Rectal smooth muscle tissue (tissue), 1 donor: ENCODE data around the gene PHKB.

Experiments
- H3K27ac ChIP-seq: one replicate; pipeline ENCODE4 v1.7.0; 2013; ENCODE audit warnings: low read depth, low read length, inconsistent platforms
- H3K27me3 ChIP-seq: one replicate; pipeline ENCODE4 v1.7.0; 2013; ENCODE audit warnings: low read length; ENCODE audit not compliant: control insufficient read depth, insufficient read depth
- H3K36me3 ChIP-seq: one replicate; pipeline ENCODE4 v1.7.0; 2013; ENCODE audit warnings: low read length; ENCODE audit not compliant: control insufficient read depth, insufficient read depth
- H3K4me1 ChIP-seq: one replicate; pipeline ENCODE4 v1.7.0; 2013; ENCODE audit warnings: low read length; ENCODE audit not compliant: control insufficient read depth, insufficient read depth
- H3K4me3 ChIP-seq: one replicate; pipeline ENCODE4 v1.7.0; 2013; ENCODE audit warnings: low read length
- H3K9ac ChIP-seq: one replicate; pipeline ENCODE4 v1.7.0; 2013; ENCODE audit warnings: low read length

The PHKB gene

GRCh38 chr16:47722046-47722445 lies 260.9 kb downstream of the PHKB start:
- H3K9ac ChIP-seq, result no peak overlapping the region
- no peaks in the 10 kb centered on the region for H3K36me3 ChIP-seq
- H3K27me3 ChIP-seq, result no peaks in the 10 kb centered on the region
- no peak overlapping the region for H3K27ac ChIP-seq
- no peaks in the 10 kb centered on the region for H3K4me1 ChIP-seq
- no peak overlapping the region for H3K4me3 ChIP-seq

GRCh38 chr16:47724115-47724785 lies 263.1 kb downstream of the PHKB start:
- H3K36me3 ChIP-seq, result no peaks in the 10 kb centered on the region
- no peaks in the 10 kb centered on the region for H3K27me3 ChIP-seq
- H3K4me3 ChIP-seq, result no peak overlapping the region
- H3K4me1 ChIP-seq, result no peaks in the 10 kb centered on the region
- no peak overlapping the region for H3K27ac ChIP-seq
- no peak overlapping the region for H3K9ac ChIP-seq

GRCh38 chr16:47725188-47725695 lies 264.1 kb downstream of the PHKB start:
- no peaks in the 10 kb centered on the region for H3K27me3 ChIP-seq
- no peak overlapping the region for H3K9ac ChIP-seq
- no peak overlapping the region for H3K4me3 ChIP-seq
- H3K36me3 ChIP-seq, result no peaks in the 10 kb centered on the region
- no peak overlapping the region for H3K27ac ChIP-seq
- no peaks in the 10 kb centered on the region for H3K4me1 ChIP-seq

- Histone ChIP-seq H3K36me3 (no peaks in the 10 kb centered on the region), H3K27me3 (no peaks in the 10 kb centered on the region), H3K9ac (no peak overlapping the region), H3K27ac (no peak overlapping the region), H3K4me1 (no peaks in the 10 kb centered on the region), H3K4me3 (no peak overlapping the region)
Measured at GRCh38 chr16:47726031-47726675, 265.0 kb downstream of the PHKB start.

- no peaks in the 10 kb centered on the region for H3K36me3 ChIP-seq
Measured at GRCh38 chr16:47727131-47727530, 266.0 kb downstream of the PHKB start.

GRCh38 chr16:47728205-47728604 lies 267.1 kb downstream of the PHKB start:
- Histone ChIP-seq H3K4me1 (no peaks in the 10 kb centered on the region), H3K9ac (no peak overlapping the region), H3K36me3 (no peaks in the 10 kb centered on the region), H3K4me3 (no peak overlapping the region), H3K27ac (no peak overlapping the region), H3K27me3 (no peaks in the 10 kb centered on the region)

More at GRCh38 chr16:47727131-47727530, 266.0 kb downstream of the PHKB start:
- H3K27me3 ChIP-seq, result no peaks in the 10 kb centered on the region
- no peaks in the 10 kb centered on the region for H3K4me1 ChIP-seq
- no peak overlapping the region for H3K9ac ChIP-seq
- H3K27ac ChIP-seq, result no peak overlapping the region
- no peak overlapping the region for H3K4me3 ChIP-seq

- Histone ChIP-seq H3K4me3 (no peak overlapping the region), H3K27ac (no peak overlapping the region), H3K27me3 (no peaks in the 10 kb centered on the region), H3K4me1 (no peaks in the 10 kb centered on the region), H3K9ac (no peak overlapping the region), H3K36me3 (no peaks in the 10 kb centered on the region)
Measured at GRCh38 chr16:47729701-47730100, 268.6 kb downstream of the PHKB start.

GRCh38 chr16:47731252-47731651 lies 270.1 kb downstream of the PHKB start:
- Histone ChIP-seq H3K27me3 (no peaks in the 10 kb centered on the region), H3K4me1 (no peaks in the 10 kb centered on the region), H3K27ac (no peak overlapping the region), H3K4me3 (no peak overlapping the region), H3K9ac (no peak overlapping the region), H3K36me3 (no peaks in the 10 kb centered on the region)

GRCh38 chr16:47732122-47732521 lies 271.0 kb downstream of the PHKB start:
- no peak overlapping the region for H3K9ac ChIP-seq
- H3K27me3 ChIP-seq, result no peaks in the 10 kb centered on the region
- H3K4me1 ChIP-seq, result no peaks in the 10 kb centered on the region
- no peak overlapping the region for H3K27ac ChIP-seq
- no peak overlapping the region for H3K4me3 ChIP-seq
- no peaks in the 10 kb centered on the region for H3K36me3 ChIP-seq

- H3K9ac ChIP-seq, result no peak overlapping the region
- H3K36me3 ChIP-seq, result no peaks in the 10 kb centered on the region
- H3K4me1 ChIP-seq, result no peaks in the 10 kb centered on the region
- H3K27ac ChIP-seq, result no peak overlapping the region
- H3K4me3 ChIP-seq, result no peak overlapping the region
- H3K27me3 ChIP-seq, result no peaks in the 10 kb centered on the region
Measured at GRCh38 chr16:47732523-47733111, 271.5 kb downstream of the PHKB start.

- Histone ChIP-seq H3K9ac (no peak overlapping the region), H3K4me1 (no peaks in the 10 kb centered on the region), H3K27me3 (no peaks in the 10 kb centered on the region), H3K36me3 (no peaks in the 10 kb centered on the region), H3K27ac (no peak overlapping the region), H3K4me3 (no peak overlapping the region)
Measured at GRCh38 chr16:47734081-47734857, 273.1 kb downstream of the PHKB start.

GRCh38 chr16:47734987-47735594 lies 274.0 kb downstream of the PHKB start:
- H3K27me3 ChIP-seq, result no peaks in the 10 kb centered on the region
- H3K36me3 ChIP-seq, result no peaks in the 10 kb centered on the region
- H3K9ac ChIP-seq, result no peak overlapping the region
- H3K4me1 ChIP-seq, result no peaks in the 10 kb centered on the region
- no peak overlapping the region for H3K4me3 ChIP-seq
- H3K27ac ChIP-seq, result no peak overlapping the region
